Left lung (tissue), 10 donors: ENCODE results near the gene PTPRT. TPM values are rescaled to one million over a fixed set of nuclear protein-coding genes. Genes with fewer than 3 reads are reported as not detected.

Experiments
- ATAC-seq: fragments of 200-7000 bp; cut with Tn5 transposase; one replicate; pipeline ENCODE4 v1.9.1; 2020; ENCODE audit warnings: moderate library complexity
- DNase-seq, 4 donors: peaks; one replicate each; pipeline ENCODE4 v3.0.0-alpha.2; 2013 to 2020
- H3K27ac ChIP-seq, 2 donors: fragments of 200-600 bp; sonication (generic) in 1 of 2; one replicate each; pipeline versions ENCODE4 v1.5.0 to v1.8.0; 2020 to 2021
- H3K27me3 ChIP-seq, 2 donors: fragments of 200-600 bp; sonication (generic) in 1 of 2; one replicate each; pipeline versions ENCODE4 v1.5.0 to v1.8.0; 2020 to 2021
- H3K36me3 ChIP-seq, 2 donors: fragments of 200-600 bp; sonication (generic) in 1 of 2; one replicate each; pipeline versions ENCODE4 v1.5.0 to v1.8.0; 2020 to 2021
- H3K4me1 ChIP-seq, 2 donors: fragments of 200-600 bp; one replicate each; pipeline ENCODE4 v1.8.0; 2021
- H3K4me3 ChIP-seq, 2 donors: fragments of 200-600 bp; sonication (generic) in 1 of 2; one replicate each; pipeline versions ENCODE4 v1.5.0 to v1.8.0; 2020 to 2021; ENCODE audit warnings: mild to moderate bottlenecking in 1 of 2
- H3K9me3 ChIP-seq, 2 donors: fragments of 200-600 bp; sonication (generic) in 1 of 2; one replicate each; pipeline versions ENCODE4 v1.5.0 to v1.8.0; 2020 to 2021
- intact Hi-C, 2 donors: fragments of 100-400 bp; cut with DNase I; formaldehyde crosslinking; loops; one replicate each; pipeline versions ENCODE4 v1.11.2 to v1.14.2; 2022
- polyA plus RNA-seq, 6 donors: library from polyadenylated mRNA; unstranded; fragments of 120-200 nt; gene quantifications; one replicate each; pipeline ENCODE4 v1.2.1, GENCODE V29; 2013; ENCODE audit not compliant: insufficient read length in 6 of 6
- total RNA-seq, 2 donors: library from RNA; stranded (reverse); fragmentation: NEBNext Ultra II Directional; extraction: Animal tissue kit (Norgen Biotek cat#: 25700); gene quantifications; one replicate each; pipeline ENCODE4 v1.2.1, GENCODE V29; 2021
- TF ChIP-seq, protein P1 (sequence below), 2 donors: fragments of 200-600 bp; sonication (generic) in 1 of 2; IDR thresholded peaks; one replicate each; pipeline versions ENCODE4 v1.5.0 to v1.8.0; 2021; ENCODE audit warnings: antibody characterized with exemption in 2 of 2
- donor health status: DM: no; HTN: yes; CAD: no.
- donor health status: DM: no; HTN: no; CAD: no.

The PTPRT gene
- total and polyA plus RNA-seq, 8 donors, result 0.15 to 2.9 (median 1.4) TPM

DNA sequence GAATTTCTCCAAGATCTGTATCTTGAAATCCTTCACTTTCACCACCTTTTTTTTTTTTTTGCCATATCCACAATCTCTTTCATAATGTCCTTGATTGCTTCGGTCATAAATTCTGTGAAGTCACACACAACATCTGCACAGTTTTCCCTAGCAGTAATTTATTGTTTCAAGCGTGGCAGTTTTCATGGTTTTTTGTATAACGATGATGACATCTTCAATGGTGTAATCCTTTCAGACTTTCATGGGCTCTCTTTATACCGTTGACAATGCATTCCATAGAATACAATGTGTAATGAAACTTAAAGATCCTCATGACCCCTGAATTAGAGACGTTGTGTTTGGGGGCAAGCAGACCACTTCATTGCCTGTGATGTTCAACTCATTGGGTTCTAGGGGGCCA, 693.1 kb downstream of the PTPRT start:
- no peaks in the 10 kb centered on the region for H3K27me3 ChIP-seq
- intact Hi-C loops, result no loop called here
- ATAC-seq (no peak), DNase-seq (no peak)
- no peak overlapping the region for H3K27ac ChIP-seq
- no peaks in the 10 kb centered on the region for H3K9me3 ChIP-seq
- H3K4me3 ChIP-seq, result no peak overlapping the region
- TF ChIP-seq, protein P1, sequence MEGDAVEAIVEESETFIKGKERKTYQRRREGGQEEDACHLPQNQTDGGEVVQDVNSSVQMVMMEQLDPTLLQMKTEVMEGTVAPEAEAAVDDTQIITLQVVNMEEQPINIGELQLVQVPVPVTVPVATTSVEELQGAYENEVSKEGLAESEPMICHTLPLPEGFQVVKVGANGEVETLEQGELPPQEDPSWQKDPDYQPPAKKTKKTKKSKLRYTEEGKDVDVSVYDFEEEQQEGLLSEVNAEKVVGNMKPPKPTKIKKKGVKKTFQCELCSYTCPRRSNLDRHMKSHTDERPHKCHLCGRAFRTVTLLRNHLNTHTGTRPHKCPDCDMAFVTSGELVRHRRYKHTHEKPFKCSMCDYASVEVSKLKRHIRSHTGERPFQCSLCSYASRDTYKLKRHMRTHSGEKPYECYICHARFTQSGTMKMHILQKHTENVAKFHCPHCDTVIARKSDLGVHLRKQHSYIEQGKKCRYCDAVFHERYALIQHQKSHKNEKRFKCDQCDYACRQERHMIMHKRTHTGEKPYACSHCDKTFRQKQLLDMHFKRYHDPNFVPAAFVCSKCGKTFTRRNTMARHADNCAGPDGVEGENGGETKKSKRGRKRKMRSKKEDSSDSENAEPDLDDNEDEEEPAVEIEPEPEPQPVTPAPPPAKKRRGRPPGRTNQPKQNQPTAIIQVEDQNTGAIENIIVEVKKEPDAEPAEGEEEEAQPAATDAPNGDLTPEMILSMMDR (IDR thresholded peaks at IDR 0.05), result no peak
- no peaks in the 10 kb centered on the region for H3K4me1 ChIP-seq
- no peaks in the 10 kb centered on the region for H3K36me3 ChIP-seq

DNA sequence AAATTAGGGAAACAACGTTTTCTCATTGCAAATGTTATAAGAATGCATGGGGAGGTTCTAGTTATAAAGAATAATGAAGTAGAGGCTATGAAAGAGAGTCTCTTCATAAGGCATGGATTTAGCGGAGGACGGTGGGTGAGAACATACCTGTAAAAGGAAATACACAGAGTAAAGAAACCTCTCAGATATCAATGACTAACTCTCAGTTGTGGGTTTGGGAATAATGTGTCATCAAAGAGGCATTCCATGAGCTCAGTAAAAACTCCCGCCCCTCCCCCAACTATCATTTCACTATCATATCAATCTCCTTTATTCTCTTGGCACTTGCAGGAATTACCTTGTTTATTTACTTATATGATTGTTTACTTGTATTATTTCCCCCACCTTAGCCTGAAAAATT, 695.4 kb downstream of the PTPRT start:
- no peak overlapping the region for H3K4me3 ChIP-seq
- DNase-seq (no peak), ATAC-seq (no peak)
- no peak overlapping the region for H3K27ac ChIP-seq
- H3K9me3 ChIP-seq, result no peaks in the 10 kb centered on the region
- H3K4me1 ChIP-seq, result no peaks in the 10 kb centered on the region
- H3K27me3 ChIP-seq, result no peaks in the 10 kb centered on the region
- TF ChIP-seq, protein P1 (IDR thresholded peaks at IDR 0.05), result no peak
- H3K36me3 ChIP-seq, result no peaks in the 10 kb centered on the region
- intact Hi-C loops, result no loop called here

DNA sequence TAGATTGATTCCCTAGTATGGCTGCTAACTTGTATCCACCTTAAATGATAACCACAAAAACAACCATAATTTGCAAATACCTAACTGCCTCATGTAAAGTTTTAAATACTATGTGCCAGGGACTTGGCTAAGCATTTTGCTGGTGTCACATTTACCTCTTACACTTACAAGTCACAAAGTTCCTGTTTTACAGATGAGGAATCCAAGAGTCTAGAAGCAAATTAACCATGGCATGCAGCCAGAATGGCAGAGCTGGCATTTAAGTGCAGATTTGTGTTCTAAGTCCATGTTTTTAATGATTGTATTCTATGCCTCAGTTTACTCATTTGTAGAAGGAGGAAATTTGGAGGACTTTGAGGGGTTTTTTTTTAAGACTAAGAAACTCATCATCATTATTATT, 696.7 kb downstream of the PTPRT start:
- no peaks in the 10 kb centered on the region for H3K36me3 ChIP-seq
- H3K27ac ChIP-seq, result no peak overlapping the region
- intact Hi-C loops, result no loop called here
- H3K9me3 ChIP-seq, result no peaks in the 10 kb centered on the region
- ATAC-seq, result no peak
- H3K4me1 ChIP-seq, result no peaks in the 10 kb centered on the region
- no peak overlapping the region for H3K4me3 ChIP-seq
- H3K27me3 ChIP-seq, result no peaks in the 10 kb centered on the region
- DNase-seq, result no peak
- TF ChIP-seq, protein P1 (IDR thresholded peaks at IDR 0.05), result no peak

DNA sequence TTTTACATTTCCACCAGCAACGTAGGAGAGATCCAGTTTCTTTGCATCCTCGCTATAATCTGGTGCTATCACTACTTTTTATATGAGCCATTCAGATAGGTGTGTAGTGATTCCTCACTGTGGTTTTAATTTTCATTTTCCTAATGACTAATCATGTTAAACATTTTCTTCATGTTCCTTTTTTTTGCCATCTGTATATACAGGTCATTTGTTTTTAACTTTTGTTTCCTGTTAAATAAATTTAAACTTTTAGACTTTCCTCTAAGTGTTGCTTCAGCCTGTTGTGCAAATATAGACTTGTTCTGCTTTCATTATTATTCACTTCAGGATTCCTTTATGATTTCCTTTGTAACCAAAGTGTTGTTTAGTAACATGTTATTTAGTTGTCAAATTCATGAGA, 697.4 kb downstream of the PTPRT start:
- TF ChIP-seq, protein P1 (IDR thresholded peaks at IDR 0.05), result no peak
- H3K27me3 ChIP-seq, result no peaks in the 10 kb centered on the region
- intact Hi-C loops, result no loop called here
- H3K9me3 ChIP-seq, result no peaks in the 10 kb centered on the region
- no peak overlapping the region for H3K4me3 ChIP-seq
- no peak for DNase-seq
- no peak overlapping the region for H3K27ac ChIP-seq
- H3K36me3 ChIP-seq, result no peaks in the 10 kb centered on the region
- no peak for ATAC-seq
- no peaks in the 10 kb centered on the region for H3K4me1 ChIP-seq

DNA sequence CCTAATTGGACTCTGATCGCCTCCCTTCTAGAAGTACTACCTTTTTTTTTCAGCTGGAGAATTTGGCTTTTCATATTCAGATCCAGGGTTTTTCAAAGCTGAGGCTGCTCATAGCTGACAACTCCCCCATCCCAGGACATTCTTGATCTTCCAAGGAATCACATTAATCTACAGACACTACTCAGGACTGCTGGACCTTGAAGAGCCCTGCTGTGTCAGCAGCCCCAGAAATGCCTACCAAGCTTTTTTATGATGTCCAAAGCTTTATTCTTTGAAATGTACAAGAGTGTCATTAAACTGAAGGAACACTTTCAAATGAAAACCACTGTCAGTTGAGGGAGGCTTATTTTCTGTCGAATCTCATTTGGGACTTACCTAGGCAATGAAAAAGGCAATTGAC, 704.1 kb downstream of the PTPRT start:
- H3K27ac ChIP-seq, result no peak overlapping the region
- DNase-seq, result no peak
- intact Hi-C loops, result no loop called here
- ATAC-seq, result no peak
- H3K4me1 ChIP-seq, result peaks cover 0 to 4% of the 10 kb centered on the region in 2 donors
- H3K36me3 ChIP-seq, result no peaks in the 10 kb centered on the region
- TF ChIP-seq, protein P1 (IDR thresholded peaks at IDR 0.05), result no peak
- H3K4me3 ChIP-seq, result no peak overlapping the region
- no peaks in the 10 kb centered on the region for H3K9me3 ChIP-seq
- no peaks in the 10 kb centered on the region for H3K27me3 ChIP-seq
